Nephron progenitor cell (in vitro differentiated cells): ENCODE measurements around the gene ZMIZ1.
A peak's percentile ranks its signal among the peaks of the same experiment; 100 is the strongest.

Experiments used
- DNase-seq: peaks from one replicate; pipeline ENCODE4 v3.0.0; 2021
- H3K27ac Mint-ChIP-seq: 2 replicates; pipeline ENCODE4 v1.8.0; 2021; ENCODE audit warnings: mild to moderate bottlenecking, moderate library complexity, mixed read lengths
- H3K27me3 Mint-ChIP-seq: 2 replicates; pipeline ENCODE4 v1.8.0; 2021; ENCODE audit warnings: mild to moderate bottlenecking, low read depth, mixed read lengths; ENCODE audit not compliant: poor library complexity
- H3K36me3 Mint-ChIP-seq: 2 replicates; pipeline ENCODE4 v1.8.0; 2021; ENCODE audit warnings: low read depth, mixed read lengths
- H3K4me1 Mint-ChIP-seq: 2 replicates; pipeline ENCODE4 v1.8.0; 2021; ENCODE audit warnings: mixed read lengths
- H3K4me3 Mint-ChIP-seq: 2 replicates; pipeline ENCODE4 v1.8.0; 2021; ENCODE audit warnings: mild to moderate bottlenecking, moderate library complexity, mixed read lengths
- H3K9me3 Mint-ChIP-seq: 2 replicates; pipeline ENCODE4 v1.8.0; 2021; ENCODE audit warnings: mild to moderate bottlenecking, moderate library complexity, mixed read lengths
- CTCF ChIP-seq: fragments of 200-600 bp; sonication (generic); IDR thresholded peaks from 2 replicates; pipeline ENCODE4 v1.5.0; 2021; ENCODE audit warnings: antibody characterized with exemption

Gene ZMIZ1

GRCh38 chr10:79193694-79194382 is 125.1 kb downstream of the ZMIZ1 start:
- Mint-ChIP-seq H3K27ac (no peak overlapping the region), H3K36me3 (peaks cover 38% of the 10 kb centered on the region), H3K4me3 (no peak overlapping the region), H3K9me3 (no peaks in the 10 kb centered on the region), H3K4me1 (peaks cover 61% of the 10 kb centered on the region), H3K27me3 (no peaks in the 10 kb centered on the region)
- no peak for TF ChIP-seq CTCF
- DNase-seq: no peak

GRCh38 chr10:79195091-79195923 is 126.5 kb downstream of the ZMIZ1 start:
- Mint-ChIP-seq H3K36me3 (peaks cover 45% of the 10 kb centered on the region), H3K9me3 (no peaks in the 10 kb centered on the region), H3K27ac (no peak overlapping the region), H3K4me1 (peaks cover 51% of the 10 kb centered on the region), H3K4me3 (no peak overlapping the region), H3K27me3 (no peaks in the 10 kb centered on the region)
- peak; percentile 96 for TF ChIP-seq CTCF
- DNase-seq: peak; percentile 86

- no peak overlapping the region for H3K27ac Mint-ChIP-seq
- H3K36me3 Mint-ChIP-seq: peaks cover 39% of the 10 kb centered on the region
- DNase-seq: peak; percentile 89
Observed at GRCh38 chr10:79196470-79197461, 128.0 kb downstream of the ZMIZ1 start.

GRCh38 chr10:79197558-79197957 is 128.8 kb downstream of the ZMIZ1 start:
- H3K27ac Mint-ChIP-seq: no peak overlapping the region
- TF ChIP-seq CTCF: no peak
- no peaks in the 10 kb centered on the region for H3K27me3 Mint-ChIP-seq
- peaks cover 35% of the 10 kb centered on the region for H3K36me3 Mint-ChIP-seq
- peaks cover 46% of the 10 kb centered on the region for H3K4me1 Mint-ChIP-seq
- no peak for DNase-seq
- no peak overlapping the region for H3K4me3 Mint-ChIP-seq
- H3K9me3 Mint-ChIP-seq: no peaks in the 10 kb centered on the region

More at GRCh38 chr10:79196470-79197461, 128.0 kb downstream of the ZMIZ1 start:
- Mint-ChIP-seq H3K27me3 (no peaks in the 10 kb centered on the region), H3K4me1 (peaks cover 47% of the 10 kb centered on the region), H3K4me3 (no peak overlapping the region), H3K9me3 (no peaks in the 10 kb centered on the region)
- TF ChIP-seq CTCF: peak; percentile 97

GRCh38 chr10:79200346-79200745 is 131.6 kb downstream of the ZMIZ1 start:
- H3K27me3 Mint-ChIP-seq: no peaks in the 10 kb centered on the region
- peaks cover 46% of the 10 kb centered on the region for H3K4me1 Mint-ChIP-seq
- DNase-seq: no peak
- no peak overlapping the region for H3K27ac Mint-ChIP-seq
- no peak overlapping the region for H3K4me3 Mint-ChIP-seq
- peaks cover 30% of the 10 kb centered on the region for H3K36me3 Mint-ChIP-seq
- no peaks in the 10 kb centered on the region for H3K9me3 Mint-ChIP-seq
- no peak for TF ChIP-seq CTCF
